OCI-LY3 (cell line): ENCODE data around the gene EXOC4.

Experiments used
- CTCF ChIP-seq: fragments of 200-600, 300-600 bp; sonication (generic); IDR thresholded peaks from 2 replicates; pipeline ENCODE4 v1.5.1; 2014; ENCODE audit warnings: antibody characterized with exemption, low read length, low read depth
- EZH2phosphoT487 ChIP-seq: fragments of 200-600 bp; shearing (Covaris generic); IDR thresholded peaks from 2 replicates; pipeline ENCODE4 v1.6.1; 2018; ENCODE audit warnings: antibody characterized with exemption, mixed run types, low read depth

- TF ChIP-seq CTCF (no peak), EZH2phosphoT487 (no peak)
Observed at GRCh38 chr7:133412942-133413341, 160.1 kb downstream of the EXOC4 start.
